Thyroid gland (tissue), 4 donors: ENCODE results near the gene BTN1A1.

Experiments used
- CTCF ChIP-seq, 6 experiments: fragments of 200-600 bp in 3 of 6; fragments of 450-650 bp in 3 of 6; sonication (generic) in 3 of 6; IDR thresholded peaks; one replicate each; pipeline ENCODE4 v1.5.1; 2016 to 2019; ENCODE audit warnings: antibody characterized with exemption in 6 of 6, mild to moderate bottlenecking in 2 of 6, inconsistent platforms in 1 of 6, moderate library complexity in 1 of 6
- POLR2A ChIP-seq, 2 donors: fragments of 450-650 bp; IDR thresholded peaks; one replicate each; pipeline ENCODE4 v1.6.1; 2017; ENCODE audit warnings: antibody characterized with exemption in 2 of 2, mild to moderate bottlenecking in 2 of 2, moderate library complexity in 1 of 2

DNA sequence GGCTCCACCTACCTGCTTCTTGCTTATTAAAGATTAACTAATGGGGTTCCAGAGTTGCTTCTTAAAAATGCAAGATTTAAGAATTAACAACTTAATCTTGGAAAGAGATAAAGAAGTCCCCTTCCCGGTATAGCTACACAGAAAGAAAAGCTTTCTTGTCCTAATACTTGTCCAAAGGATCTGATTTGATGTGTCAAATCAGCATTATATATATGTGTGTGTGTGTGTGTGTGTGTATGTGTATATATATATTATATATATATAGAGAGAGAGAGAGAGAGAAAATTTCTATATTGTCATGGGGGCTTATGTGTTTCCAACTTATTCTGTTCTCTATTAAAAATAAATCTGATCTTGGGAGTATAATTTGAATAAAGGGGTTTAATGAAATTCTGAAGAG is 33.4 kb downstream of the BTN1A1 start:
- TF ChIP-seq CTCF (IDR thresholded peaks at IDR 0.05) (no peak), POLR2A (IDR thresholded peaks at IDR 0.05) (no peak)
